Stimulated activated CD8-positive, alpha-beta memory T cell treated with anti-CD3 and anti-CD28 coated beads, Interleukin-15, amount 100 ng/mL, for 4 hours (primary cell): ENCODE measurements around the gene RHBDD1.

Source experiments
- DNase-seq, 2 donors: peaks; one replicate each; pipeline ENCODE4 v3.0.0-alpha.2; 2020; ENCODE audit warnings: low read depth in 2 of 2

Gene RHBDD1

GRCh38 chr2:227031379-227031778, 195.5 kb downstream of the RHBDD1 start:
- no peak for DNase-seq

- no peak for DNase-seq
Observed at GRCh38 chr2:227033471-227034148, 197.8 kb downstream of the RHBDD1 start.

- DNase-seq = no peak
Observed at GRCh38 chr2:227035711-227036367, 200.0 kb downstream of the RHBDD1 start.

DNA sequence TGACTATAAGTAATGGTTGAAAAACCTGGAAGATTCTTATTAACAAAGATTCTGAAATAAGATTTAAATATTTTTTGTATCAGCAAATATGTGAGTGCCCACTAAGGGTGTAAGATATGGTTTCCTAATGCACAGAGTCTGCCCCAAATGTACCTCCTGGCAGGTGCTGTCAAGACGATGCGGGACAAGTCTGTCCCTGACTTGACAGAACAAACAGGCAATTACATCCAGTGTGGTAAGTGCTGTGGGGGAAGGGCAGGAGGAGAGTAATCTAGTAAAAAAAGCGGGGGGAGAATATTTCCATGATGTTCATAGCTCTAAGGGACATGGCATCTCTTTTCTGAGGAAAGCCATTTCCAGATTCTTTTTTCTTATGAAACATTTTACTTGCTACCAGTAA, 200.7 kb downstream of the RHBDD1 start:
- no peak for DNase-seq

DNA sequence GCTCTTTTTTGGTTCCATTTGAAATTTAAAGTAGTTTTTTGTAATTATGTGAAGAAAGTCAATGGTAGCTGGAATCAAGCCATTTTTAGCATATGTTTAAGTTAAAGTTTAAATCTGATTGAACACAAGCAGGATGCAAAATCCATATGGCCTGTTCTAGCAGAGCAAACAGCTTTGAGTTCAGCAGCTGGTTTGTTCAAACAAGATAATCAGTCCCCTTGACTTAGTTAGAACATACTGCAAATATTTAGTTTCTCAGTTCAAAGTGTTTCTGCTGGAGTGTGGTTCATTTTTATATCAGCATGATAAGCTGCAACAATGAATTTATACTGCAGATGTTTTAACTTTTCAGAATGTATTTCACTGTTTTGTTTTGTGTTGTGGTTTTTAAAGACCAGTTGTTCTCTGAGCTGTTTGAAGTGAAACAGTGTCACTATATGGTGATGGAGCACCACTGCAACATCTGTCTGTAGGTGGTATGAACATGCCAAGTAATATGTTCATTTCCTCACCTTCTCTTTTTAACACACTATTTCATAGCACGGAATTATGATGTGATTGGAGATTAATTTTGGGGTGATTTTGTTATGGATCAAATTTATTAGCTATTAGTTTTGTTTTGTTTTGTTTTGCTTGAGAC, 202.8 kb downstream of the RHBDD1 start:
- DNase-seq = no peak

- no peak for DNase-seq
Observed at GRCh38 chr2:227043981-227044380, 208.1 kb downstream of the RHBDD1 start.
